GM23248 (cell line): ENCODE data around the gene TIMM22. TPM values are rescaled to one million over a fixed set of nuclear protein-coding genes. Genes with fewer than 3 reads are reported as not detected.

ENCODE experiments used
- DNase-seq: peaks from one replicate; pipeline ENCODE4 v3.0.0-alpha.2; 2015
- H2AFZ ChIP-seq: fragments of 200-600 bp; sonication (generic); 2 replicates; pipeline ENCODE4 v1.6.1; 2016; ENCODE audit warnings: antibody characterized with exemption
- H3F3A ChIP-seq: fragments of 200-600 bp; sonication (generic); 2 replicates; pipeline ENCODE4 v1.6.1; 2016; ENCODE audit warnings: mild to moderate bottlenecking, antibody characterized with exemption, mixed run types; ENCODE audit not compliant: insufficient read depth
- H3K27ac ChIP-seq: fragments of 200-600 bp; sonication (generic); 2 replicates; pipeline ENCODE4 v1.5.1; 2016; ENCODE audit warnings: mild to moderate bottlenecking
- H3K27me3 ChIP-seq: fragments of 200-600 bp; sonication (generic); replicated peaks from 2 replicates; pipeline ENCODE4 v1.6.1; 2016; ENCODE audit warnings: mild to moderate bottlenecking; ENCODE audit not compliant: insufficient read depth
- H3K36me3 ChIP-seq: fragments of 200-600 bp; sonication (generic); 2 replicates; pipeline ENCODE4 v1.6.1; 2016; ENCODE audit warnings: low read depth, mild to moderate bottlenecking
- H3K4me1 ChIP-seq: fragments of 200-600 bp; sonication (generic); 2 replicates; pipeline ENCODE4 v1.6.1; 2016; ENCODE audit warnings: mild to moderate bottlenecking; ENCODE audit not compliant: insufficient read depth
- H3K4me2 ChIP-seq: fragments of 200-600 bp; sonication (generic); one replicate; pipeline ENCODE4 v1.6.1; 2016; ENCODE audit warnings: mild to moderate bottlenecking; ENCODE audit not compliant: unreplicated experiment
- H3K4me3 ChIP-seq: fragments of 200-600 bp; sonication (generic); 2 replicates; pipeline ENCODE4 v1.5.1; 2016; ENCODE audit warnings: mild to moderate bottlenecking
- H3K79me2 ChIP-seq: fragments of 200-600 bp; sonication (generic); 2 replicates; pipeline ENCODE4 v1.6.1; 2016; ENCODE audit warnings: mild to moderate bottlenecking; ENCODE audit not compliant: insufficient read depth
- H3K9ac ChIP-seq: fragments of 200-600 bp; sonication (generic); 2 replicates; pipeline ENCODE4 v1.6.1; 2016; ENCODE audit warnings: mild to moderate bottlenecking
- H3K9me2 ChIP-seq: fragments of 200-600 bp; sonication (generic); 2 replicates; pipeline ENCODE4 v1.6.1; 2016; ENCODE audit warnings: mixed run types, mild to moderate bottlenecking, moderate library complexity; ENCODE audit not compliant: insufficient read depth
- H3K9me3 ChIP-seq: fragments of 200-600 bp; sonication (generic); one replicate; pipeline ENCODE4 v1.6.1; 2017; ENCODE audit warnings: low read depth
- H4K20me1 ChIP-seq: fragments of 200-600 bp; sonication (generic); 2 replicates; pipeline ENCODE4 v1.6.0; 2016; ENCODE audit not compliant: insufficient read depth
- EZH2 ChIP-seq: fragments of 200-600 bp; sonication (generic); IDR thresholded peaks from 2 replicates; pipeline ENCODE4 v1.6.1; 2018; ENCODE audit warnings: antibody characterized with exemption, mild to moderate bottlenecking; ENCODE audit not compliant: insufficient read depth, poor library complexity, severe bottlenecking
- EZH2phosphoT487 ChIP-seq: fragments of 200-600 bp; sonication (generic); IDR thresholded peaks from 2 replicates; pipeline ENCODE4 v1.6.1; 2018; ENCODE audit warnings: antibody characterized with exemption, moderate library complexity, mild to moderate bottlenecking, low read depth; ENCODE audit not compliant: insufficient read depth
- WGBS, 2 experiments: methylation state at CpG; one replicate each; pipeline ENCODE4 v1.1.6; 2015 to 2017; ENCODE audit warnings: low lambda C conversion rate in 2 of 2, low coverage in 1 of 2; ENCODE audit errors: missing lambda C conversion rate in 2 of 2; 5-methylcytosine and 5-hydroxymethylcytosine counted together
- in situ Hi-C: fragments of 300-500 bp; cut with MboI; formaldehyde crosslinking; loops from 2 replicates; pipeline ENCODE4 v1.15.0; 2020
- polyA plus RNA-seq: library from polyadenylated mRNA; unstranded; fragments of >200 nt; fragmentation: Nextera tagmentation; extraction: Ambion mirVana; gene quantifications from 2 replicates; pipeline ENCODE4 v1.2.1, GENCODE V29; 2016
- total RNA-seq: library from RNA; depleted of rRNA; stranded (reverse); fragments of >200 nt; shearing (Covaris generic); gene quantifications from 2 replicates; pipeline ENCODE4 v1.2.3, GENCODE V29; 2014

Gene TIMM22
- total and polyA plus RNA-seq, 2 experiments from 2014 or later = 19.2 to 26.1 TPM

GRCh38 chr17:980406-981291 is 16.3 kb upstream of the TIMM22 start:
- in situ Hi-C loops = loop anchor here (5.0 kb wide), 1 partner anchor 193 kb away; no protein-coding TSS in a partner anchor
- peaks cover 19% of the 10 kb centered on the region for H3F3A ChIP-seq
- no peaks in the 10 kb centered on the region for H3K9me3 ChIP-seq
- H3K4me1 ChIP-seq = peaks cover 21% of the 10 kb centered on the region
- H3K9me2 ChIP-seq = no peaks in the 10 kb centered on the region
- WGBS, 2 experiments = 28 to 31% methylated on average over 43 of the region's 43 CpGs
- peak overlapping the region; percentile 88 for H2AFZ ChIP-seq
- peak; percentile 96 for DNase-seq
- H3K79me2 ChIP-seq = peaks cover 32% of the 10 kb centered on the region
- H4K20me1 ChIP-seq = no peaks in the 10 kb centered on the region
- H3K27me3 ChIP-seq = no peaks in the 10 kb centered on the region
- peak overlapping the region; percentile 72 for H3K9ac ChIP-seq
- H3K4me2 ChIP-seq = peak overlapping the region; percentile 71
- H3K36me3 ChIP-seq = no peaks in the 10 kb centered on the region
- no peak for TF ChIP-seq EZH2
- TF ChIP-seq EZH2phosphoT487 = no peak
- H3K4me3 ChIP-seq = peak overlapping the region; percentile 90
- H3K27ac ChIP-seq = no peak overlapping the region

DNA sequence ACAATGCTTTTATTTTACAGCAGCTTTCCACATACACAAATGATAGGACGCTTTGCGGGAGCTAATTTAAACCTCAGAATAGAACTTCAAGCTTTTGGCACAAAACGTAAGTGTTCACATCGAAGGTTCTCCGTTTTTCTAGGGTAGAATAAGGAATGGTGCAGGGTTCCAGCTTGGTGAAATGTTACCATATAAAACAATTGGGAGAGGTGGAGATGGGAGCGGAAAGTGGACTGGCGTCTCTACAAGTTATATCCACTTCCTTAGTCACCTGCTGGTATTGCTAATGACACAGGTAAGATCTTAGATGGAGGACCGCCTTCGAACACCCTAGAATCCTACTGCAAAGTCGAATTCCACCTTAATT is 15.7 kb upstream of the TIMM22 start:
- Histone ChIP-seq H3K4me2 (no peak overlapping the region), H3K9ac (no peak overlapping the region), H2AFZ (peak overlapping the region; percentile 53), H3K4me3 (no peak overlapping the region), H3F3A (peaks cover 12% of the 10 kb centered on the region), H3K36me3 (no peaks in the 10 kb centered on the region), H3K27me3 (no peaks in the 10 kb centered on the region), H3K9me3 (no peaks in the 10 kb centered on the region), H3K4me1 (peaks cover 15% of the 10 kb centered on the region), H3K27ac (no peak overlapping the region), H3K79me2 (peaks cover 25% of the 10 kb centered on the region), H4K20me1 (no peaks in the 10 kb centered on the region), H3K9me2 (no peaks in the 10 kb centered on the region)
- DNase-seq = no peak
- TF ChIP-seq EZH2phosphoT487 (no peak), EZH2 (no peak)
- 35 to 37% methylated on average over 10 of the region's 10 CpGs for WGBS, 2 experiments
- in situ Hi-C loops = loop anchor here (5.0 kb wide), 1 partner anchor 194 kb away; no protein-coding TSS in a partner anchor

DNA sequence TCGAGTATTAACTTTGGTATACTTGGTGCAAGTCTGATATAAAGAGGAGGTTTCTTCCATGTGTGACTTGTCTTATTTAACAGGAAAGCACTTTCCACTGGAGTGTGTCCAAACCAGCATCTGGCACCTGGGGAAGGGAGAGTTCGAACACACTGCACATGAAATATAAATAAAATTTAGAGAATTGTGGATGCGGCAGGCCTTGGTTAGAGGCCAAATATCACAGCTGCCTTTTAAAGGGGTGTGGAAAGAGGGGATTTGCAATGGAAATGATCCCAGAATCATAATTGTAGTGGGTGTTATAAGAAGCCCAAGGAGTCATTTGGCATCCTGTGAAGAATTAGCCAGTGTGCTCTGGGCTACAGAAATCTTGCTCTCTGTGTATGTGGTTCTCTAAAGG is 13.0 kb upstream of the TIMM22 start:
- Histone ChIP-seq H3K4me2 (no peak overlapping the region), H3K79me2 (no peaks in the 10 kb centered on the region), H3K4me1 (peaks cover 5% of the 10 kb centered on the region), H3K27me3 (no peaks in the 10 kb centered on the region), H3K36me3 (no peaks in the 10 kb centered on the region), H4K20me1 (no peaks in the 10 kb centered on the region), H2AFZ (no peak overlapping the region), H3K9me3 (no peaks in the 10 kb centered on the region), H3K4me3 (no peak overlapping the region), H3K9me2 (no peaks in the 10 kb centered on the region), H3F3A (peaks cover 8% of the 10 kb centered on the region; the same call in 1 of the 2 replicates), H3K27ac (no peak overlapping the region), H3K9ac (no peak overlapping the region)
- in situ Hi-C loops = loop anchor here (5.0 kb wide), 1 partner anchor 197 kb away; no protein-coding TSS in a partner anchor
- TF ChIP-seq EZH2 (no peak), EZH2phosphoT487 (no peak)
- no peak for DNase-seq
- WGBS, 2 experiments = 18 to 26% methylated on average over 3 of the region's 3 CpGs

- Histone ChIP-seq H3K4me1 (no peaks in the 10 kb centered on the region), H3K36me3 (no peaks in the 10 kb centered on the region), H3K79me2 (no peaks in the 10 kb centered on the region), H4K20me1 (no peaks in the 10 kb centered on the region), H3K9ac (no peak overlapping the region), H3F3A (no peaks in the 10 kb centered on the region), H2AFZ (no peak overlapping the region), H3K4me2 (no peak overlapping the region), H3K27me3 (no peaks in the 10 kb centered on the region), H3K27ac (no peak overlapping the region), H3K9me3 (no peaks in the 10 kb centered on the region), H3K4me3 (no peak overlapping the region), H3K9me2 (no peaks in the 10 kb centered on the region)
- in situ Hi-C loops = no loop called here
- TF ChIP-seq EZH2phosphoT487 = no peak
- WGBS, 2 experiments = 82 to 87% methylated on average over 6 of the region's 6 CpGs
- no peak for DNase-seq
Measured at GRCh38 chr17:986322-986929, 10.5 kb upstream of the TIMM22 start.
